Adrenal gland (tissue), 12 donors: Measurements from ENCODE around the gene PMEPA1. TPM values are rescaled to one million over a fixed set of nuclear protein-coding genes. Genes with fewer than 3 reads are reported as not detected.

Experiments
- DNase-seq, 7 donors: peaks; one replicate each; pipeline ENCODE4 v3.0.0-alpha.2; 2019 to 2020
- H3K27ac ChIP-seq, 5 donors: fragments of 200-600 bp; sonication (generic) in 4 of 5; 1 replicate in 3 of 5; 2 replicates in 2 of 5; pipeline versions ENCODE4 v1.5.1 to v1.8.0; 2016 to 2020; ENCODE audit warnings: mild to moderate bottlenecking in 1 of 5
- H3K27me3 ChIP-seq: fragments of 200-600 bp; 2 replicates; pipeline ENCODE4 v1.8.0; 2021
- H3K36me3 ChIP-seq, 2 donors: fragments of 200-600 bp; replicated peaks in 1 of 2; 1 replicate in 1 of 2; 2 replicates in 1 of 2; pipeline versions ENCODE4 v1.5.1 to v1.8.0; 2018 to 2022
- H3K4me1 ChIP-seq, 2 donors: fragments of 200-600 bp; replicated peaks in 1 of 2; 1 replicate in 1 of 2; 2 replicates in 1 of 2; pipeline versions ENCODE4 v1.5.1 to v1.8.0; 2018 to 2021
- H3K4me3 ChIP-seq, 4 donors: fragments of 200-600 bp; sonication (generic) in 3 of 4; one replicate each; pipeline ENCODE4 v1.5.1; 2016 to 2018
- H3K9me3 ChIP-seq, 3 donors: fragments of 200-600 bp; sonication (generic) in 1 of 3; replicated peaks in 1 of 3; 1 replicate in 2 of 3; 2 replicates in 1 of 3; pipeline versions ENCODE4 v1.5.1 to v1.8.0; 2016 to 2021
- CTCF ChIP-seq, 6 experiments: fragments of 450-650 bp in 4 of 6; fragments of 200-600 bp in 2 of 6; sonication (generic) in 1 of 6; IDR thresholded peaks; 1 replicate in 5 of 6; 2 replicates in 1 of 6; pipeline versions ENCODE4 v1.5.1 to v1.8.0; 2016 to 2021; ENCODE audit warnings: antibody characterized with exemption in 6 of 6, mild to moderate bottlenecking in 2 of 6, moderate library complexity in 1 of 6
- POLR2A ChIP-seq, 2 donors: fragments of 450-650 bp; IDR thresholded peaks; one replicate each; pipeline ENCODE4 v1.6.1; 2017; ENCODE audit warnings: antibody characterized with exemption in 2 of 2, mild to moderate bottlenecking in 2 of 2, moderate library complexity in 1 of 2
- WGBS, 4 donors: extraction: QIAGEN DNeasy Blood & Tissue Kit in 2 of 4; methylation state at CpG; one replicate each; pipeline versions ENCODE4 v1.1.5 to v1.1.7; 2013 to 2017; 5-methylcytosine and 5-hydroxymethylcytosine counted together
- intact Hi-C, 2 donors: fragments of 100-400 bp; cut with DNase I; formaldehyde crosslinking; loops; one replicate each; pipeline versions ENCODE4 v1.14.1 to v1.15.0; 2022 to 2023
- polyA plus RNA-seq, 3 donors: library from polyadenylated mRNA; stranded (reverse); fragments of 200-250 nt in 2 of 3; fragments of 350-450 nt in 1 of 3; fragmentation: Illumina TruSeq in 1 of 3; extraction: RNeasy Lipid Tissue Mini Kit (QIAGEN cat#74804) in 1 of 3; gene quantifications; one replicate each; pipeline ENCODE4 v1.2.3, GENCODE V29; 2013 to 2014
- total RNA-seq, 9 donors: library from RNA; depleted of rRNA in 4 of 9; stranded (reverse); fragments of >200 nt in 4 of 9; fragments of 120-200 nt in 1 of 9; fragmentation: NEBNext Ultra II Directional in 1 of 9; extraction: Animal tissue kit (Norgen Biotek cat#: 25700) in 1 of 9; gene quantifications; one replicate each; pipeline versions ENCODE4 v1.1.0 to v1.2.4, GENCODE V29; 2013 to 2023
- donor health status: healthy with polysubstance abuse.
- donor health status: Bipolar disorder and iron deficiency.
- donor health status: DM: yes; HTN: yes; CAD: no.
- donor health status: DM: no; HTN: no; CAD: no.
- donor health status: DM: no; HTN: no; CAD: no.
- donor health status: DM: yes; HTN: yes; CAD: no.

PMEPA1 gene
- total and polyA plus RNA-seq, 12 donors = 1.2 to 36.0 (median 10.0) TPM

- TF ChIP-seq CTCF (IDR thresholded peaks at IDR 0.05) = no peak
- TF ChIP-seq POLR2A (IDR thresholded peaks at IDR 0.05) = no peak
- DNase-seq = no peak
- no peaks in the 10 kb centered on the region for H3K9me3 ChIP-seq
- H3K4me1 ChIP-seq = peaks cover 0 to 16% of the 10 kb centered on the region in 2 donors
- no peaks in the 10 kb centered on the region for H3K27me3 ChIP-seq
- H3K4me3 ChIP-seq = no peak overlapping the region
- H3K27ac ChIP-seq = no peak overlapping the region
- no peaks in the 10 kb centered on the region for H3K36me3 ChIP-seq
- intact Hi-C loops = no loop called here
- 86 to 91% (median 90%) methylated on average over 22 to 23 of the region's 23 CpGs for WGBS, 4 donors
Observed at GRCh38 chr20:57689745-57690481, 19.9 kb downstream of the PMEPA1 start.

- TF ChIP-seq CTCF (IDR thresholded peaks at IDR 0.05) = no peak
- no peak for TF ChIP-seq POLR2A (IDR thresholded peaks at IDR 0.05)
- intact Hi-C loops = no loop called here
- peaks cover 0 to 19% of the 10 kb centered on the region in 2 donors for H3K4me1 ChIP-seq
- H3K27ac ChIP-seq = no peak overlapping the region
- no peaks in the 10 kb centered on the region for H3K36me3 ChIP-seq
- H3K9me3 ChIP-seq = no peaks in the 10 kb centered on the region
- H3K4me3 ChIP-seq = no peak overlapping the region
- no peaks in the 10 kb centered on the region for H3K27me3 ChIP-seq
- 67 to 88% (median 79%) methylated on average over 15 to 16 of the region's 16 CpGs for WGBS, 4 donors
- no peak for DNase-seq
Observed at GRCh38 chr20:57688864-57689263, 21.0 kb downstream of the PMEPA1 start.

GRCh38 chr20:57688295-57688694, 21.5 kb downstream of the PMEPA1 start:
- H3K9me3 ChIP-seq = no peaks in the 10 kb centered on the region
- no peak for DNase-seq
- no peak for TF ChIP-seq CTCF (IDR thresholded peaks at IDR 0.05)
- no peak for TF ChIP-seq POLR2A (IDR thresholded peaks at IDR 0.05)
- intact Hi-C loops = no loop called here
- no peaks in the 10 kb centered on the region for H3K36me3 ChIP-seq
- no peaks in the 10 kb centered on the region for H3K27me3 ChIP-seq
- H3K4me1 ChIP-seq = peaks cover 0 to 17% of the 10 kb centered on the region in 2 donors
- H3K4me3 ChIP-seq = no peak overlapping the region
- 73 to 87% (median 85%) methylated on average over 2 to 5 of the region's 5 CpGs for WGBS, 4 donors
- H3K27ac ChIP-seq = no peak overlapping the region

- no peak for DNase-seq
- 85 to 92% (median 88%) methylated on average over 10 to 12 of the region's 12 CpGs for WGBS, 4 donors
- H3K27ac ChIP-seq = no peak overlapping the region
- no peak for TF ChIP-seq POLR2A (IDR thresholded peaks at IDR 0.05)
- no peak for TF ChIP-seq CTCF (IDR thresholded peaks at IDR 0.05)
- no peaks in the 10 kb centered on the region for H3K36me3 ChIP-seq
- H3K27me3 ChIP-seq = no peaks in the 10 kb centered on the region
- H3K4me1 ChIP-seq = peaks cover 0 to 13% of the 10 kb centered on the region in 2 donors
- no peaks in the 10 kb centered on the region for H3K9me3 ChIP-seq
- intact Hi-C loops = no loop called here
- H3K4me3 ChIP-seq = no peak overlapping the region
Observed at GRCh38 chr20:57686931-57687652, 22.7 kb downstream of the PMEPA1 start.
